K562 (cell line): Measurements from ENCODE around the gene CORIN. TPM values are rescaled to one million over a fixed set of nuclear protein-coding genes. Genes with fewer than 3 reads are reported as not detected.

Experiments used
- ATAC-seq: fragments of 200-7000 bp; cut with Tn5 transposase; 3 replicates; pipeline ENCODE4 v1.9.1; 2020; ENCODE audit warnings: moderate library complexity
- BruUV-seq: library from RNA; stranded (reverse); fragments of 400-500 nt; replicated peaks from 2 replicates; lab custom pipeline; 2021; lab: Mats Ljungman, UMichigan
- CTCF ChIA-PET: fragments of 300-600 bp; formaldehyde crosslinking; extraction: SDS; loops from one replicate; lab custom pipeline; 2021; ENCODE audit warnings: low intra/inter-chr PET ratio; lab: Yijun Ruan, JAX
- POLR2A ChIA-PET: fragments of 300-600, 350-650 bp; sonication (Branson Sonifier 250); formaldehyde crosslinking; extraction: SDS; loops from one replicate; lab custom pipeline; 2021; ENCODE audit warnings: antibody characterized with exemption, inconsistent platforms; lab: Yijun Ruan, JAX
- DNase-seq, 4 experiments: peaks; one replicate each; pipeline versions ENCODE4 v3.0.0 to v3.0.0-alpha.2; 2011 to 2018; ENCODE audit warnings: low spot score in 3 of 4, mixed read lengths in 3 of 4; ENCODE audit errors: extremely low read depth in 1 of 4
- FAIRE-seq: peaks from 2 replicates; lab custom pipeline; 2011; peaks lifted over from hg19 to GRCh38; lab: Jason Lieb, UNC
- H2AFZ ChIP-seq: 2 replicates; pipeline ENCODE4 v1.6.0; 2011; ENCODE audit warnings: low read depth, low read length, control low read depth, inconsistent platforms
- H3K27ac ChIP-seq: fragments of 200-600 bp; 3 replicates; pipeline ENCODE4 v1.8.0; 2011; ENCODE audit warnings: low read depth, mild to moderate bottlenecking, control low read depth, inconsistent platforms, low read length, moderate library complexity, mixed read lengths; ENCODE audit errors: extremely low read depth
- H3K27me3 ChIP-seq, 2 experiments: fragments of 300-600 bp in 1 of 2; 2 replicates in 1 of 2; 3 replicates in 1 of 2; pipeline versions ENCODE4 v1.6.0 to v1.8.0; 2011; ENCODE audit warnings: inconsistent platforms in 2 of 2, low read length in 2 of 2, mild to moderate bottlenecking in 1 of 2, mixed read lengths in 1 of 2, moderate library complexity in 1 of 2; ENCODE audit not compliant: control insufficient read depth in 2 of 2, insufficient read depth in 2 of 2
- H3K36me3 ChIP-seq: fragments of 300-600 bp; 3 replicates; pipeline ENCODE4 v1.8.0; 2011; ENCODE audit warnings: mild to moderate bottlenecking, low read length, inconsistent platforms; ENCODE audit not compliant: control insufficient read depth, insufficient read depth
- H3K4me1 ChIP-seq, 2 experiments: fragments of 200-600 bp in 1 of 2; replicated peaks in 1 of 2; 2 replicates in 1 of 2; 3 replicates in 1 of 2; pipeline versions ENCODE4 v1.5.1 to v1.8.0; 2011; ENCODE audit warnings: inconsistent platforms in 2 of 2, low read length in 2 of 2, mild to moderate bottlenecking in 1 of 2, mixed read lengths in 1 of 2, moderate library complexity in 1 of 2; ENCODE audit not compliant: control insufficient read depth in 2 of 2, insufficient read depth in 2 of 2
- H3K4me2 ChIP-seq: 2 replicates; pipeline ENCODE4 v1.6.1; 2011; ENCODE audit warnings: low read length, control low read depth, inconsistent platforms, mixed read lengths; ENCODE audit not compliant: insufficient read depth
- H3K4me3 ChIP-seq: fragments of 200-600 bp; sonication (generic), shearing (Covaris generic); 2 replicates; pipeline ENCODE4 v1.5.1; 2016; ENCODE audit warnings: control low read depth, inconsistent platforms
- H3K79me2 ChIP-seq: fragments of 200-600 bp; 3 replicates; pipeline ENCODE4 v1.8.0; 2011; ENCODE audit warnings: low read length, inconsistent platforms; ENCODE audit not compliant: control insufficient read depth, insufficient read depth
- H3K9ac ChIP-seq, 2 experiments: 2 replicates each; pipeline versions ENCODE4 v1.6.0 to v1.6.1; 2011; ENCODE audit warnings: low read depth in 2 of 2, low read length in 2 of 2, control low read depth in 1 of 2, inconsistent platforms in 1 of 2, mild to moderate bottlenecking in 1 of 2, mixed read lengths in 1 of 2; ENCODE audit not compliant: insufficient read depth in 1 of 2
- H3K9me1 ChIP-seq: one replicate; pipeline ENCODE4 v1.6.0; 2011; ENCODE audit warnings: inconsistent platforms, mild to moderate bottlenecking, low read length, moderate library complexity; ENCODE audit not compliant: control insufficient read depth, insufficient read depth
- H3K9me3 ChIP-seq: replicated peaks from 2 replicates; pipeline ENCODE4 v1.5.1; 2011; ENCODE audit warnings: low read depth, low read length, inconsistent platforms; ENCODE audit not compliant: control insufficient read depth, insufficient read depth
- H4K20me1 ChIP-seq: replicated peaks from 2 replicates; pipeline ENCODE4 v1.6.1; 2011; ENCODE audit warnings: low read length, inconsistent platforms, mixed read lengths; ENCODE audit not compliant: control insufficient read depth, insufficient read depth
- BCL6 ChIP-seq: fragments of 250-450 bp; sonication (Bioruptor Pico); IDR thresholded peaks from 2 replicates; pipeline ENCODE4 v1.4.0; 2020
- CBFA2T2 ChIP-seq: fragments of 450-650 bp; conservative IDR thresholded peaks from 2 replicates; pipeline ENCODE4 v1.6.1; 2017; ENCODE audit warnings: mild to moderate bottlenecking
- FOXJ3 ChIP-seq: sonication (generic); formaldehyde crosslinking; IDR thresholded peaks from 2 replicates; pipeline ENCODE4 v1.4.0; 2020; ENCODE audit warnings: mild to moderate bottlenecking, missing genetic modification reagents
- FUS ChIP-seq: fragments of 200-400 bp; formaldehyde crosslinking; optimal IDR thresholded peaks from 2 replicates; pipeline ENCODE3; 2017; ENCODE audit warnings: low read depth, low read length
- MAFK ChIP-seq: IDR thresholded peaks from 2 replicates; pipeline ENCODE4 v1.6.1; 2011; ENCODE audit warnings: low read length, improper control_type of control experiment
- MTF1 ChIP-seq: fragments of 250-450 bp; sonication (Bioruptor Pico); IDR thresholded peaks from 2 replicates; pipeline ENCODE4 v1.9.0; 2021; ENCODE audit warnings: moderate library complexity, mild to moderate bottlenecking, inconsistent platforms, borderline replicate concordance
- NEUROD1 ChIP-seq: fragments of 150-350 bp; IDR thresholded peaks from 2 replicates; pipeline ENCODE4 v1.6.1; 2014; ENCODE audit warnings: borderline replicate concordance, low read length, low read depth; ENCODE audit not compliant: partially characterized antibody
- PPARD ChIP-seq: fragments of 250-450 bp; sonication (Bioruptor Pico); IDR thresholded peaks from 2 replicates; pipeline ENCODE4 v1.8.0; 2022; ENCODE audit warnings: inconsistent platforms, mild to moderate bottlenecking, moderate library complexity
- PRDM10 ChIP-seq: fragments of 450-650 bp; IDR thresholded peaks from 2 replicates; pipeline ENCODE4 v1.6.1; 2018; ENCODE audit not compliant: partially characterized antibody
- RFX5 ChIP-seq: IDR thresholded peaks from 2 replicates; pipeline ENCODE4 v1.6.1; 2011; ENCODE audit warnings: low read depth, mild to moderate bottlenecking, improper control_type of control experiment, low read length
- SMARCB1 ChIP-seq: IDR thresholded peaks from 2 replicates; pipeline ENCODE4 v1.6.1; 2011; ENCODE audit warnings: improper control_type of control experiment, low read depth; ENCODE audit not compliant: insufficient read length
- TOE1 ChIP-seq, 2 experiments: fragments of 450-650 bp in 1 of 2; sonication (generic) in 1 of 2; formaldehyde crosslinking in 1 of 2; IDR thresholded peaks; 2 replicates each; pipeline versions ENCODE4 v1.7.1 to v1.8.0; 2016 to 2022; ENCODE audit warnings: borderline replicate concordance in 2 of 2, mild to moderate bottlenecking in 2 of 2, antibody characterized with exemption in 1 of 2, inconsistent platforms in 1 of 2, low read depth in 1 of 2, missing genetic modification reagents in 1 of 2, moderate library complexity in 1 of 2
- U2AF2 ChIP-seq: fragments of 200-400 bp; formaldehyde crosslinking; optimal IDR thresholded peaks from 2 replicates; pipeline ENCODE3; 2017; ENCODE audit warnings: low read depth, mild to moderate bottlenecking, low read length
- ZC3H4 ChIP-seq: sonication (generic); formaldehyde crosslinking; IDR thresholded peaks from 2 replicates; pipeline ENCODE4 v1.9.0; 2021; ENCODE audit warnings: missing genetic modification reagents, borderline replicate concordance
- ZKSCAN1 ChIP-seq: fragments of 150-350 bp; IDR thresholded peaks from 2 replicates; pipeline ENCODE4 v1.6.1; 2016; ENCODE audit warnings: low read depth, low read length
- WGBS: fragments of 100-300 bp; shearing (Covaris generic); methylation state at CpG from one replicate; pipeline ENCODE4 v1.1.6; 2016; ENCODE audit warnings: low coverage, mixed read lengths; ENCODE audit not compliant: insufficient coverage; ENCODE audit errors: missing lambda C conversion rate; 5-methylcytosine and 5-hydroxymethylcytosine counted together
- in situ Hi-C: fragments of 300-500 bp; cut with MboI; formaldehyde crosslinking; loops from 4 replicates; pipeline ENCODE4 v1.15.0; 2018; ENCODE audit warnings: inconsistent platforms, mixed read lengths
- intact Hi-C: fragments of 100-400 bp; cut with micrococcal nuclease; formaldehyde crosslinking; loops from 2 replicates; pipeline ENCODE4 v1.14.2; 2022
- polyA plus RNA-seq, 8 experiments: library from polyadenylated mRNA; depleted of rRNA in 4 of 8; stranded (reverse) in 5 of 8; unstranded in 3 of 8; fragments of >200 nt; fragmentation: Nextera tagmentation in 2 of 8; fragmentation: Illumina TruSeq in 1 of 8; extraction: Ambion mirVana in 2 of 8; extraction: Trizol in 1 of 8; gene quantifications; 2 replicates each; pipeline versions ENCODE4 v1.2.1 to v1.2.3, GENCODE V29; 2011 to 2014; ENCODE audit warnings: inconsistent platforms in 1 of 8, missing spikeins in 1 of 8
- total RNA-seq, 7 experiments: library from RNA; depleted of rRNA in 6 of 7; stranded (reverse); fragments of >200 nt in 6 of 7; fragmentation: Illumina TruSeq in 2 of 7; extraction: Trizol in 2 of 7; gene quantifications; 2 replicates each; pipeline versions ENCODE4 v1.2.1 to v1.2.3, GENCODE V29; 2011 to 2021; ENCODE audit warnings: low replicate concordance in 1 of 7
- TF ChIP-seq, protein P1 (sequence below): sonication (generic); formaldehyde crosslinking; IDR thresholded peaks from 2 replicates; pipeline ENCODE4 v1.8.0; 2022; ENCODE audit warnings: missing genetic modification reagents, mild to moderate bottlenecking, borderline replicate concordance

Gene CORIN
- total and polyA plus RNA-seq, 9 of the 15 experiments (the other 6 are each of a cell fraction or from before 2014, with no cell fraction given), result 0.04 to 0.31 (median 0.08) TPM; not detected in 4

- CTCF ChIA-PET, result no interaction called here
- ATAC-seq, result no peak
- no peak for FAIRE-seq
- Histone ChIP-seq H3K9me3 (no peaks in the 10 kb centered on the region), H3K79me2 (no peaks in the 10 kb centered on the region), H3K9ac (no peak overlapping the region), H3K4me2 (no peak overlapping the region), H3K4me3 (no peak overlapping the region), H3K27me3 (no peaks in the 10 kb centered on the region), H3K27ac (no peak overlapping the region), H4K20me1 (no peaks in the 10 kb centered on the region)
- in situ Hi-C loops (no loop called here), intact Hi-C loops (no loop called here)
- no TSS peak for BruUV-seq
- no peak for DNase-seq
- POLR2A ChIA-PET, result interaction anchor here (0.8 kb wide), 1 partner anchor 10 kb away, joined by 3 read pairs; no protein-coding TSS in a partner anchor
- TF ChIP-seq TOE1 (IDR thresholded peaks at IDR 0.05; ENCODE audit: borderline replicate concordance) (no peak), TOE1 (CRISPR knock-in tag; IDR thresholded peaks at IDR 0.05; ENCODE audit: borderline replicate concordance, low read depth) (no peak), MAFK (no peak), RFX5 (no peak), SMARCB1 (no peak), CBFA2T2 (no peak), FOXJ3 (CRISPR knock-in tag) (no peak), NEUROD1 (no peak), PRDM10 (no peak), U2AF2 (no peak), ZKSCAN1 (no peak), PPARD (CRISPR knock-in tag) (no peak), FUS (no peak), MTF1 (CRISPR knock-in tag) (no peak), BCL6 (no peak), ZC3H4 (CRISPR knock-in tag) (no peak)
- TF ChIP-seq, protein P1, sequence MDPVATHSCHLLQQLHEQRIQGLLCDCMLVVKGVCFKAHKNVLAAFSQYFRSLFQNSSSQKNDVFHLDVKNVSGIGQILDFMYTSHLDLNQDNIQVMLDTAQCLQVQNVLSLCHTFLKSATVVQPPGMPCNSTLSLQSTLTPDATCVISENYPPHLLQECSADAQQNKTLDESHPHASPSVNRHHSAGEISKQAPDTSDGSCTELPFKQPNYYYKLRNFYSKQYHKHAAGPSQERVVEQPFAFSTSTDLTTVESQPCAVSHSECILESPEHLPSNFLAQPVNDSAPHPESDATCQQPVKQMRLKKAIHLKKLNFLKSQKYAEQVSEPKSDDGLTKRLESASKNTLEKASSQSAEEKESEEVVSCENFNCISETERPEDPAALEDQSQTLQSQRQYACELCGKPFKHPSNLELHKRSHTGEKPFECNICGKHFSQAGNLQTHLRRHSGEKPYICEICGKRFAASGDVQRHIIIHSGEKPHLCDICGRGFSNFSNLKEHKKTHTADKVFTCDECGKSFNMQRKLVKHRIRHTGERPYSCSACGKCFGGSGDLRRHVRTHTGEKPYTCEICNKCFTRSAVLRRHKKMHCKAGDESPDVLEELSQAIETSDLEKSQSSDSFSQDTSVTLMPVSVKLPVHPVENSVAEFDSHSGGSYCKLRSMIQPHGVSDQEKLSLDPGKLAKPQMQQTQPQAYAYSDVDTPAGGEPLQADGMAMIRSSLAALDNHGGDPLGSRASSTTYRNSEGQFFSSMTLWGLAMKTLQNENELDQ (CRISPR knock-in tag), result no peak
- TF ChIP-seq, all 486 proteins: peak for 0
- Histone ChIP-seq H3K36me3 (peaks cover 35% of the 10 kb centered on the region), H2AFZ (no peak overlapping the region), H3K9me1 (no peaks in the 10 kb centered on the region), H3K4me1 (no peaks in the 10 kb centered on the region)
- WGBS, result 96% methylated on average over 2 of the region's 2 CpGs
These were observed 17.5 kb upstream of the CORIN start for GRCh38 chr4:47855350-47855749.
